Calu3 (cell line): ENCODE measurements around the gene SPATA16. TPM values are rescaled to one million over a fixed set of nuclear protein-coding genes. Genes with fewer than 3 reads are reported as not detected.
"Not testable (repeated sequence)": the region's sequence is repeated elsewhere in the genome, so short reads cannot be mapped to it uniquely, and the experiment has no call there.

ENCODE experiments used
- BruUV-seq: library from RNA; stranded (reverse); fragments of 400-500 nt; replicated peaks from 2 replicates; lab custom pipeline; 2021; lab: Mats Ljungman, UMichigan
- CTCF ChIA-PET: fragments of 300-600 bp; sonication (Branson Sonifier 250); formaldehyde crosslinking; loops from one replicate; lab custom pipeline; 2022; ENCODE audit warnings: antibody characterized with exemption; lab: Charles Lee
- DNase-seq: peaks from one replicate; pipeline ENCODE4 v3.0.0; 2022
- H3K27ac Mint-ChIP-seq: one replicate; pipeline ENCODE4 v1.8.0; 2022; ENCODE audit warnings: mixed read lengths; ENCODE audit not compliant: unreplicated experiment
- H3K27me3 Mint-ChIP-seq: one replicate; pipeline ENCODE4 v1.8.0; 2022; ENCODE audit warnings: mixed read lengths; ENCODE audit not compliant: unreplicated experiment
- H3K36me3 Mint-ChIP-seq: one replicate; pipeline ENCODE4 v1.8.0; 2022; ENCODE audit warnings: mild to moderate bottlenecking, moderate library complexity, mixed read lengths; ENCODE audit not compliant: insufficient read depth, unreplicated experiment
- H3K4me1 Mint-ChIP-seq: one replicate; pipeline ENCODE4 v1.8.0; 2022; ENCODE audit warnings: mild to moderate bottlenecking, low read depth, mixed read lengths; ENCODE audit not compliant: unreplicated experiment
- H3K4me3 Mint-ChIP-seq: one replicate; pipeline ENCODE4 v1.8.0; 2022; ENCODE audit warnings: mild to moderate bottlenecking, low read depth, moderate library complexity, mixed read lengths; ENCODE audit not compliant: unreplicated experiment
- H3K9me3 Mint-ChIP-seq: one replicate; pipeline ENCODE4 v1.8.0; 2022; ENCODE audit warnings: low read depth, mixed read lengths; ENCODE audit not compliant: unreplicated experiment
- CTCF ChIP-seq: fragments of 200-600 bp; IDR thresholded peaks from one replicate; pipeline ENCODE4 v1.8.0; 2022; ENCODE audit warnings: antibody characterized with exemption; ENCODE audit not compliant: unreplicated experiment
- intact Hi-C: fragments of 100-400 bp; cut with micrococcal nuclease; formaldehyde crosslinking; loops from one replicate; pipeline ENCODE4 v1.10.0; 2022; ENCODE audit not compliant: unreplicated experiment
- total RNA-seq: library from RNA; stranded (reverse); gene quantifications from 2 replicates; pipeline ENCODE4 v1.2.3, GENCODE V29; 2022

SPATA16 gene
- total RNA-seq, 1 experiment from 2014 or later = not detected

- no TSS peak for BruUV-seq
- H3K4me3 Mint-ChIP-seq = no peak overlapping the region
- CTCF ChIA-PET = interaction anchor here (0.9 to 1.6 kb wide), 2 partner anchors 10 to 13 kb away, joined by 3 to 4 read pairs; no protein-coding TSS in a partner anchor
These were observed 175.8 kb downstream of the SPATA16 start for GRCh38 chr3:172965256-172965655.

GRCh38 chr3:172960626-172961182, 180.3 kb downstream of the SPATA16 start:
- BruUV-seq, H3K27ac Mint-ChIP-seq, intact Hi-C loops, DNase-seq, H3K4me1 Mint-ChIP-seq, H3K4me3 Mint-ChIP-seq, H3K36me3 Mint-ChIP-seq, H3K9me3 Mint-ChIP-seq, H3K27me3 Mint-ChIP-seq: not testable (repeated sequence)
- CTCF ChIA-PET = interaction anchor here (0.6 kb wide), 1 partner anchor 1246 kb away, joined by 3 read pairs; no protein-coding TSS in a partner anchor

More at GRCh38 chr3:172965256-172965655, 175.8 kb downstream of the SPATA16 start:
- intact Hi-C loops = no loop called here
- TF ChIP-seq CTCF = no peak
- no peak for DNase-seq
- no peaks in the 10 kb centered on the region for H3K9me3 Mint-ChIP-seq
- H3K27ac Mint-ChIP-seq = no peak overlapping the region
- H3K36me3 Mint-ChIP-seq = no peaks in the 10 kb centered on the region
- no peaks in the 10 kb centered on the region for H3K4me1 Mint-ChIP-seq
- no peaks in the 10 kb centered on the region for H3K27me3 Mint-ChIP-seq

- no peaks in the 10 kb centered on the region for H3K36me3 Mint-ChIP-seq
- no TSS peak for BruUV-seq
- no peak for DNase-seq
- H3K4me1 Mint-ChIP-seq = no peaks in the 10 kb centered on the region
- CTCF ChIA-PET = no interaction called here
- H3K4me3 Mint-ChIP-seq = no peak overlapping the region
- no peak overlapping the region for H3K27ac Mint-ChIP-seq
- H3K9me3 Mint-ChIP-seq = no peaks in the 10 kb centered on the region
- TF ChIP-seq CTCF = no peak
- intact Hi-C loops = no loop called here
- no peaks in the 10 kb centered on the region for H3K27me3 Mint-ChIP-seq
These were observed 182.5 kb downstream of the SPATA16 start for GRCh38 chr3:172958565-172958964.

GRCh38 chr3:172953571-172953970, 187.5 kb downstream of the SPATA16 start:
- Mint-ChIP-seq H3K36me3 (no peaks in the 10 kb centered on the region), H3K4me3 (no peak overlapping the region), H3K4me1 (no peaks in the 10 kb centered on the region), H3K27me3 (no peaks in the 10 kb centered on the region), H3K9me3 (no peaks in the 10 kb centered on the region), H3K27ac (no peak overlapping the region)
- TF ChIP-seq CTCF = no peak
- DNase-seq = no peak
- CTCF ChIA-PET = interaction anchor here (0.5 to 1.7 kb wide), 3 partner anchors 11 to 51 kb away, joined by 3 to 8 read pairs (median 4); no protein-coding TSS in a partner anchor
- intact Hi-C loops = no loop called here
- BruUV-seq = no TSS peak

- BruUV-seq = no TSS peak
- no peak overlapping the region for H3K27ac Mint-ChIP-seq
- no peak for TF ChIP-seq CTCF
- no peaks in the 10 kb centered on the region for H3K36me3 Mint-ChIP-seq
- H3K4me1 Mint-ChIP-seq = no peaks in the 10 kb centered on the region
- CTCF ChIA-PET = no interaction called here
- H3K27me3 Mint-ChIP-seq = no peaks in the 10 kb centered on the region
- no peak for DNase-seq
- H3K4me3 Mint-ChIP-seq = no peak overlapping the region
- intact Hi-C loops = no loop called here
- H3K9me3 Mint-ChIP-seq = no peaks in the 10 kb centered on the region
These were observed 189.5 kb downstream of the SPATA16 start for GRCh38 chr3:172951511-172951910.
